H1 (cell line): ENCODE data around the gene CA10. TPM values are rescaled to one million over a fixed set of nuclear protein-coding genes. Genes with fewer than 3 reads are reported as not detected.

Source experiments
- CTCF ChIA-PET: fragments of 300-600 bp; sonication (Branson Sonifier 250); formaldehyde crosslinking; loops from one replicate; lab custom pipeline; 2021; ENCODE audit not compliant: partially characterized antibody; lab: Charles Lee
- POLR2A ChIA-PET: fragments of 300-600 bp; sonication (Branson Sonifier 250); formaldehyde crosslinking; loops from one replicate; lab custom pipeline; 2021; ENCODE audit warnings: inconsistent platforms; ENCODE audit not compliant: partially characterized antibody; lab: Charles Lee
- DNase-seq, 2 experiments: peaks; one replicate each; pipeline versions ENCODE4 v3.0.0 to v3.0.0-alpha.2; 2010 to 2022; ENCODE audit warnings: low spot score in 2 of 2, low read depth in 1 of 2, mixed read lengths in 1 of 2
- FAIRE-seq: peaks from 2 replicates; lab custom pipeline; 2011; peaks lifted over from hg19 to GRCh38; lab: Jason Lieb, UNC
- H2AFZ ChIP-seq: 2 replicates; pipeline ENCODE4 v1.8.1; 2012; ENCODE audit warnings: low read length, inconsistent platforms
- H2AK5ac ChIP-seq: 2 replicates; pipeline ENCODE4 v1.6.1; 2013; ENCODE audit warnings: low read depth, low read length
- H2BK120ac ChIP-seq: replicated peaks from 2 replicates; pipeline ENCODE3; 2013; ENCODE audit warnings: low read depth, low read length, inconsistent platforms
- H2BK12ac ChIP-seq: 2 replicates; pipeline ENCODE4 v1.6.1; 2013; ENCODE audit warnings: low read depth, low read length
- H2BK15ac ChIP-seq: 2 replicates; pipeline ENCODE4 v1.6.1; 2013; ENCODE audit warnings: low read length
- H2BK20ac ChIP-seq: 2 replicates; pipeline ENCODE4 v1.6.1; 2013; ENCODE audit warnings: low read length
- H2BK5ac ChIP-seq: 2 replicates; pipeline ENCODE4 v1.6.1; 2013; ENCODE audit warnings: low read depth, low read length
- H3K14ac ChIP-seq: 2 replicates; pipeline ENCODE4 v1.6.1; 2013; ENCODE audit warnings: inconsistent platforms; ENCODE audit not compliant: insufficient read length
- H3K18ac ChIP-seq: 2 replicates; pipeline ENCODE4 v1.6.1; 2013; ENCODE audit warnings: low read length; ENCODE audit errors: extremely low read depth
- H3K23ac ChIP-seq: 2 replicates; pipeline ENCODE4 v1.6.1; 2013; ENCODE audit warnings: inconsistent platforms; ENCODE audit not compliant: insufficient read length
- H3K23me2 ChIP-seq: 2 replicates; pipeline ENCODE4 v1.6.1; 2013; ENCODE audit warnings: low read depth, low read length
- H3K27ac ChIP-seq: 2 replicates; pipeline ENCODE4 v1.6.1; 2011; ENCODE audit warnings: low read depth, low read length, inconsistent platforms
- H3K27me3 ChIP-seq, 4 experiments: replicated peaks in 1 of 4; 1 replicate in 1 of 4; 2 replicates in 3 of 4; pipeline versions ENCODE4 v1.6.1 to v1.8.1; 2011 to 2013; ENCODE audit warnings: low read length in 3 of 4, mild to moderate bottlenecking in 3 of 4, inconsistent platforms in 2 of 4, mixed read lengths in 2 of 4, moderate library complexity in 1 of 4; ENCODE audit not compliant: control insufficient read depth in 3 of 4, insufficient read depth in 3 of 4; ENCODE audit errors: extremely low read depth in 1 of 4
- H3K36me3 ChIP-seq, 4 experiments: 2 replicates each; pipeline versions ENCODE4 v1.6.1 to v1.8.1; 2011 to 2013; ENCODE audit warnings: mild to moderate bottlenecking in 4 of 4, low read length in 3 of 4, moderate library complexity in 2 of 4, control low read depth in 1 of 4, inconsistent platforms in 1 of 4; ENCODE audit not compliant: insufficient read depth in 4 of 4, control insufficient read depth in 2 of 4
- H3K4ac ChIP-seq: replicated peaks from 2 replicates; pipeline ENCODE3; 2013; ENCODE audit warnings: low read length, low read depth, mixed read lengths, inconsistent platforms; ENCODE audit not compliant: insufficient read length
- H3K4me1 ChIP-seq, 4 experiments: replicated peaks in 1 of 4; 1 replicate in 1 of 4; 2 replicates in 3 of 4; pipeline versions ENCODE4 v1.6.1 to v1.8.1; 2011 to 2013; ENCODE audit warnings: low read length in 3 of 4, inconsistent platforms in 2 of 4, mixed read lengths in 1 of 4; ENCODE audit not compliant: insufficient read depth in 4 of 4, control insufficient read depth in 3 of 4
- H3K4me2 ChIP-seq, 2 experiments: 2 replicates each; pipeline versions ENCODE4 v1.6.1 to v1.8.1; 2011 to 2013; ENCODE audit warnings: low read depth in 2 of 2, low read length in 2 of 2, control low read depth in 1 of 2, inconsistent platforms in 1 of 2, mild to moderate bottlenecking in 1 of 2; ENCODE audit not compliant: insufficient read depth in 1 of 2
- H3K4me3 ChIP-seq, 4 experiments: fragments of 200-600, 300-600 bp in 1 of 4; sonication (generic), shearing (Covaris generic), sonication (Bioruptor Twin) in 1 of 4; 2 replicates each; pipeline versions ENCODE4 v1.5.1 to v1.8.1; 2011 to 2016; ENCODE audit warnings: low read length in 4 of 4, low read depth in 3 of 4, control low read depth in 2 of 4, inconsistent platforms in 2 of 4, mild to moderate bottlenecking in 2 of 4, mixed read lengths in 1 of 4, moderate library complexity in 1 of 4; ENCODE audit not compliant: insufficient read depth in 2 of 4; ENCODE audit errors: extremely low read depth in 1 of 4
- H3K56ac ChIP-seq: replicated peaks from 2 replicates; pipeline ENCODE3; 2013; ENCODE audit warnings: low read depth, mild to moderate bottlenecking, mixed read lengths, low read length, inconsistent platforms; ENCODE audit not compliant: insufficient read length
- H3K79me1 ChIP-seq: 2 replicates; pipeline ENCODE4 v1.6.1; 2013; ENCODE audit warnings: low read depth, low read length, control low read depth
- H3K79me2 ChIP-seq, 2 experiments: 2 replicates each; pipeline versions ENCODE4 v1.6.1 to v1.8.1; 2012 to 2013; ENCODE audit warnings: low read length in 2 of 2, mild to moderate bottlenecking in 2 of 2, inconsistent platforms in 1 of 2; ENCODE audit not compliant: insufficient read depth in 2 of 2, control insufficient read depth in 1 of 2
- H3K9ac ChIP-seq, 4 experiments: replicated peaks in 1 of 4; 1 replicate in 1 of 4; 2 replicates in 3 of 4; pipeline versions ENCODE4 v1.6.1 to v1.8.1; 2011 to 2013; ENCODE audit warnings: low read depth in 3 of 4, low read length in 3 of 4, control low read depth in 2 of 4, mild to moderate bottlenecking in 2 of 4, moderate library complexity in 2 of 4, inconsistent platforms in 1 of 4; ENCODE audit errors: extremely low read depth in 1 of 4
- H3K9me3 ChIP-seq, 2 experiments: 2 replicates each; pipeline versions ENCODE4 v1.6.1 to v1.8.1; 2012 to 2013; ENCODE audit warnings: mild to moderate bottlenecking in 2 of 2, moderate library complexity in 2 of 2, control low read depth in 1 of 2, inconsistent platforms in 1 of 2, low read depth in 1 of 2, low read length in 1 of 2, mixed read lengths in 1 of 2; ENCODE audit not compliant: insufficient read depth in 2 of 2
- H4K20me1 ChIP-seq, 2 experiments: replicated peaks in 1 of 2; 2 replicates each; pipeline versions ENCODE3 to v1.8.1; 2011 to 2013; ENCODE audit warnings: inconsistent platforms in 2 of 2, low read length in 2 of 2, mild to moderate bottlenecking in 1 of 2; ENCODE audit not compliant: insufficient read depth in 2 of 2, control insufficient read depth in 1 of 2
- H4K5ac ChIP-seq: 2 replicates; pipeline ENCODE4 v1.6.1; 2013; ENCODE audit warnings: low read length, low read depth, mixed read lengths, inconsistent platforms; ENCODE audit not compliant: insufficient read length
- H4K8ac ChIP-seq: 2 replicates; pipeline ENCODE4 v1.8.0; 2013; ENCODE audit warnings: mild to moderate bottlenecking, moderate library complexity, low read length, inconsistent platforms; ENCODE audit not compliant: insufficient read depth; ENCODE audit errors: extremely low read depth
- H4K91ac ChIP-seq: replicated peaks from 2 replicates; pipeline ENCODE3; 2013; ENCODE audit warnings: low read length, mixed read lengths, inconsistent platforms; ENCODE audit not compliant: insufficient read length
- POU5F1 ChIP-seq: IDR thresholded peaks from 2 replicates; pipeline ENCODE4 v1.6.1; 2011; ENCODE audit warnings: low read depth, mild to moderate bottlenecking, low read length, moderate library complexity
- RAD21 ChIP-seq, 2 experiments: IDR thresholded peaks in 1 of 2; conservative IDR thresholded peaks in 1 of 2; 2 replicates each; pipeline ENCODE4 v1.6.1; 2011; ENCODE audit warnings: low read depth in 2 of 2, low read length in 2 of 2, improper control_type of control experiment in 1 of 2, inconsistent platforms in 1 of 2, mild to moderate bottlenecking in 1 of 2, moderate library complexity in 1 of 2
- SP2 ChIP-seq: IDR thresholded peaks from 2 replicates; pipeline ENCODE4 v1.6.1; 2012; ENCODE audit warnings: mild to moderate bottlenecking, low read length, inconsistent platforms
- WGBS, 2 experiments: shearing (Covaris generic) in 1 of 2; methylation state at CpG; one replicate each; pipeline versions ENCODE4 v1.1.6 to v1.1.7; 2013 to 2015; ENCODE audit warnings: low lambda C conversion rate in 2 of 2, mixed read lengths in 2 of 2, inconsistent platforms in 1 of 2, low coverage in 1 of 2, missing lambda C conversion rate in 1 of 2; ENCODE audit not compliant: insufficient replicate concordance in 2 of 2, insufficient coverage in 1 of 2, insufficient read length in 1 of 2; ENCODE audit errors: extremely low coverage in 1 of 2, missing lambda C conversion rate in 1 of 2; 5-methylcytosine and 5-hydroxymethylcytosine counted together
- polyA plus RNA-seq, 7 experiments: library from polyadenylated mRNA; depleted of rRNA in 3 of 7; stranded (reverse) in 5 of 7; unstranded in 2 of 7; fragments of >200 nt in 5 of 7; fragments of 200-250 nt in 2 of 7; gene quantifications; 1 replicate in 5 of 7; 2 replicates in 1 of 7; 4 replicates in 1 of 7; pipeline versions ENCODE4 v1.2.1 to v1.2.3, GENCODE V29; 2011 to 2013; ENCODE audit warnings: missing spikeins in 2 of 7, mixed read lengths in 2 of 7
- total RNA-seq: library from RNA; stranded (reverse); fragmentation: NEBNext Ultra II Directional; extraction: Animal tissue kit (Norgen Biotek cat#: 25700); gene quantifications from 2 replicates; pipeline ENCODE4 v1.2.1, GENCODE V29; 2021
- TF ChIP-seq, protein P1 (sequence below), 3 experiments: IDR thresholded peaks; 1 replicate in 2 of 3; 2 replicates in 1 of 3; pipeline versions ENCODE4 v1.5.1 to v1.6.1; 2011; ENCODE audit warnings: low read length in 3 of 3, mild to moderate bottlenecking in 3 of 3, inconsistent platforms in 2 of 3, low read depth in 1 of 3, moderate library complexity in 1 of 3; ENCODE audit not compliant: insufficient read depth in 1 of 3; ENCODE audit errors: control extremely low read depth in 1 of 3

CA10 gene
- total and polyA plus RNA-seq, 2 of the 8 experiments (the other 6 are each of a cell fraction or from before 2014, with no cell fraction given), result 0.60 to 0.63 TPM

DNA sequence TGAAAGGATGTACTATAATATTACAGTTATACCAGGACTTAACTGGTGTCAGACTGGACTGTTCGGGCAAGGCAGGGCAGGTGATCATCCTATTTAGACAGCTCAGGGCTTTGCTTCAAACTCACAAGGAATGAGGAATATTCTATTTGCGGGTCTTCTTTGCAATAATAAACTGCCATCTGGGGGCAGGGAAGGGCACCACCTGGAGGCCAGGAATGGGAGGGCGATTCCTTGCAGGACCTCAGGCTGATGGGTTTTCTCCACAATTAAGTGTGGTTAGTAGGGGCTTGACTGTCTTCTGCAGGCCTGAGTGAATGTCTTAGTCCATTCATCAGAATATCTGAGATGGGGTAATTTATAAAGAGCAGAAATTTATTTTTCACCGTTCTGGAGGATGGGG lies 424.1 kb downstream of the CA10 start:
- Histone ChIP-seq H2BK15ac (no peak overlapping the region), H3K23me2 (no peaks in the 10 kb centered on the region), H3K56ac (no peak overlapping the region), H3K36me3 (no peaks in the 10 kb centered on the region), H3K79me1 (no peaks in the 10 kb centered on the region), H2AFZ (no peak overlapping the region), H3K9me3 (no peaks in the 10 kb centered on the region), H3K27me3 (no peaks in the 10 kb centered on the region), H3K4ac (no peak overlapping the region), H2BK120ac (no peak overlapping the region), H3K4me1 (peaks cover 4 to 8% (median 6%) of the 10 kb centered on the region in 4 experiments; a peak in 6 of 7 replicates)
- WGBS, 2 experiments, result 66% methylated on average over 4 of the region's 4 CpGs; no CpG with 5 or more reads in 1 of the 2 experiments
- FAIRE-seq (no peak), DNase-seq (peak; percentile 19 to 56)
- POLR2A ChIA-PET, result no interaction called here
- TF ChIP-seq, protein P1, sequence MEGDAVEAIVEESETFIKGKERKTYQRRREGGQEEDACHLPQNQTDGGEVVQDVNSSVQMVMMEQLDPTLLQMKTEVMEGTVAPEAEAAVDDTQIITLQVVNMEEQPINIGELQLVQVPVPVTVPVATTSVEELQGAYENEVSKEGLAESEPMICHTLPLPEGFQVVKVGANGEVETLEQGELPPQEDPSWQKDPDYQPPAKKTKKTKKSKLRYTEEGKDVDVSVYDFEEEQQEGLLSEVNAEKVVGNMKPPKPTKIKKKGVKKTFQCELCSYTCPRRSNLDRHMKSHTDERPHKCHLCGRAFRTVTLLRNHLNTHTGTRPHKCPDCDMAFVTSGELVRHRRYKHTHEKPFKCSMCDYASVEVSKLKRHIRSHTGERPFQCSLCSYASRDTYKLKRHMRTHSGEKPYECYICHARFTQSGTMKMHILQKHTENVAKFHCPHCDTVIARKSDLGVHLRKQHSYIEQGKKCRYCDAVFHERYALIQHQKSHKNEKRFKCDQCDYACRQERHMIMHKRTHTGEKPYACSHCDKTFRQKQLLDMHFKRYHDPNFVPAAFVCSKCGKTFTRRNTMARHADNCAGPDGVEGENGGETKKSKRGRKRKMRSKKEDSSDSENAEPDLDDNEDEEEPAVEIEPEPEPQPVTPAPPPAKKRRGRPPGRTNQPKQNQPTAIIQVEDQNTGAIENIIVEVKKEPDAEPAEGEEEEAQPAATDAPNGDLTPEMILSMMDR (IDR thresholded peaks at IDR 0.05; ENCODE audit: control extremely low read depth in 1 of 3, insufficient read depth in 1 of 3, low read depth in 1 of 3, low read length in 3 of 3), result peak; percentile 61 to 75 (median 68)
- no peak for TF ChIP-seq POU5F1
- TF ChIP-seq SP2, result no peak
- TF ChIP-seq RAD21 (IDR thresholded peaks at IDR 0.05 in 1 of 2, conservative IDR thresholded peaks at IDR 0.05 in 1 of 2; ENCODE audit: low read depth in 2 of 2, low read length in 2 of 2), result peak; percentile 52 to 66
- TF ChIP-seq, all 59 proteins: peak for 2
- Histone ChIP-seq H2BK12ac (no peak overlapping the region), H4K8ac (no peak overlapping the region), H3K18ac (no peak overlapping the region), H3K23ac (no peak overlapping the region), H4K5ac (no peak overlapping the region), H4K91ac (no peak overlapping the region), H2BK5ac (no peak overlapping the region; the same call in 1 of the 2 replicates), H2AK5ac (no peak overlapping the region), H3K79me2 (no peaks in the 10 kb centered on the region), H3K27ac (no peak overlapping the region), H2BK20ac (no peak overlapping the region), H4K20me1 (no peaks in the 10 kb centered on the region), H3K4me2 (no peak overlapping the region), H3K9ac (no peak overlapping the region), H3K4me3 (no peak overlapping the region), H3K14ac (no peak overlapping the region)
- CTCF ChIA-PET, result interaction anchor here (0.6 to 3.0 kb wide), 22 partner anchors 9 to 363 kb away, joined by 3 to 24 read pairs (median 4); no protein-coding TSS in a partner anchor
